GM12891 (cell line): ENCODE data around the gene CYSRT1.

Experiments
- DNase-seq: peaks from one replicate; pipeline ENCODE4 v3.0.0; 2011; ENCODE audit warnings: low spot score; ENCODE audit not compliant: insufficient read length
- FAIRE-seq: peaks from 2 replicates; lab custom pipeline; 2011; peaks lifted over from hg19 to GRCh38; lab: Jason Lieb, UNC
- PAX5 ChIP-seq: IDR thresholded peaks from 2 replicates; pipeline ENCODE4 v1.6.1; 2011; ENCODE audit warnings: low read length, moderate library complexity, mild to moderate bottlenecking; ENCODE audit not compliant: insufficient read depth, severe bottlenecking
- POLR2A ChIP-seq: IDR thresholded peaks from 2 replicates; pipeline ENCODE4 v1.6.1; 2011; ENCODE audit warnings: low read depth, low read length, control low read depth
- POLR2AphosphoS5 ChIP-seq: IDR thresholded peaks from 2 replicates; pipeline ENCODE4 v1.6.1; 2011; ENCODE audit warnings: low read depth, low read length, control low read depth
- POU2F2 ChIP-seq: IDR thresholded peaks from 2 replicates; pipeline ENCODE4 v1.6.1; 2011; ENCODE audit warnings: low read depth, mild to moderate bottlenecking, control low read depth, low read length, moderate library complexity
- SPI1 ChIP-seq: IDR thresholded peaks from 2 replicates; pipeline ENCODE4 v1.6.1; 2011; ENCODE audit warnings: low read depth, low read length, control low read depth
- TAF1 ChIP-seq: IDR thresholded peaks from 2 replicates; pipeline ENCODE4 v1.6.1; 2011; ENCODE audit warnings: low read depth, low read length, control low read depth

CYSRT1 gene

DNA sequence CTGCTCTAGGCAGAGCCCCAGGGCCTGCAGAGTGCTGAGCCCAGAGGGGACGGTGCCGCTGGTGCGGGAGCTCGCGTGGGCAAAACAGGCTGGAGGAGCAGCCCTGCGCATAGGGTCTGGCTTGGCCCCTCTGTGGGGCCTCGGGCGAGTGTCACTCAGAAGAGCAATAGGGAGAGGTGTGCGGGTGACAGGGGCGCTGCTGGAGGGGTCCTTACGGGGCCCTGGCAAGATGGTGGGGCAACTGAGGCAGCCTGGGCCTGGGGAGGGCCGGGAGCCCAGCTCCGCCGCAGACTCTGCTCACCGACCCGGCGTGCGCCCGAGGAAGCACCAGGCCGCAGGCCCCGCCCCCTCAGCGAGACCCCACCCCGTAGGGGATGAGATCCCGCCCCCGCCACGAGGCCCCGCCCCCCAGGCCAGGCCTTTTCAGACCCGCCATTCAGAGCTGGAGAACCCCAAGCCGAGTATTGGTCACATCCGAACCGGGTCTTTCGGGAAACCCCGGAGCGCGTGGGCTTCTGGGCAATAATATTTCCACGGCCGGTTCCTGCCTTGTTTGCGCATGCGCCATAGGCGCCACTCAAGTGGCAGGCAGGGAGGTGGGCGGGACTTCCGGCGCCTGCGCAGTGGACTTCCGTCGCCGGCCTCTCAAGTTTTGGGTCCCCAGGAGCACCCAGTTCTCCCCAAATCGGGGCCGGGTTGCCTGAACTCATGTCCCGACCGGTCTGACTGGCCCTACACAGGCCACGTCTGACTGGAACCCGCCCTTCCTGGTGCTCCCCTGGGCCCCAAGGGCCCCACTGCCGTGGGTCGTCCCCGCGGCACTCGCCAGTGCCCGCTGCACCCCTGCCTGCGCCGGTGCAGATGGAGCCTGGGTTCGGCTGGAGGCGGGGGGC is 1.6 kb upstream of the CYSRT1 start:
- DNase-seq (peak; percentile 99), FAIRE-seq (peak; percentile 98)
- TF ChIP-seq PAX5 (no peak), SPI1 (peak; percentile 34; the same call in 1 of the 2 replicates), POLR2A (peak; percentile 80), POU2F2 (0 out of 2 replicates have a peak, but pooled peaks have one; percentile 29), POLR2AphosphoS5 (peak; percentile 77), TAF1 (peak; percentile 76)

DNA sequence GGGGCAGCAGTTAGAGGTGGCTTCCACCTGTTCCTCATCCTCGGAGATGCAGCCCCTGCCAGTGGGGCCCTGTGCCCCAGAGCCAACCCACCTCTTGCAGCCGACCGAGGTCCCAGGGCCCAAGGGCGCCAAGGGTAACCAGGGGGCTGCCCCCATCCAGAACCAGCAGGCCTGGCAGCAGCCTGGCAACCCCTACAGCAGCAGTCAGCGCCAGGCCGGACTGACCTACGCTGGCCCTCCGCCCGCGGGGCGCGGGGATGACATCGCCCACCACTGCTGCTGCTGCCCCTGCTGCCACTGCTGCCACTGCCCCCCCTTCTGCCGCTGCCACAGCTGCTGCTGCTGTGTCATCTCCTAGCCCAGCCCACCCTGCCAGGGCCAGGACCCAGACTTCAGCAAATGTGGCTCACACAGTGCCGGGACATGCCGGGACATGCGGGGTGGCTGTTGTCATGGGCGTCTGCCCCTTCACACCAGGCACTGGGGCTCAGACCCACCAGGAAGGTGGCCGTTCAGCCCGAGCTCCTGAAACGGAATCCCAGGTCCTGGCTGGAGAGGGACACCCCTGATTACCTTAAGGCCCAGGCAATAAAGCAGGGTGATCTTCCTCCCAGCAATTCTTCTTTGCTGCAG is 841 bp downstream of the CYSRT1 start:
- DNase-seq (no peak), FAIRE-seq (no peak)
- TF ChIP-seq TAF1 = no peak
- no peak for TF ChIP-seq SPI1

DNA sequence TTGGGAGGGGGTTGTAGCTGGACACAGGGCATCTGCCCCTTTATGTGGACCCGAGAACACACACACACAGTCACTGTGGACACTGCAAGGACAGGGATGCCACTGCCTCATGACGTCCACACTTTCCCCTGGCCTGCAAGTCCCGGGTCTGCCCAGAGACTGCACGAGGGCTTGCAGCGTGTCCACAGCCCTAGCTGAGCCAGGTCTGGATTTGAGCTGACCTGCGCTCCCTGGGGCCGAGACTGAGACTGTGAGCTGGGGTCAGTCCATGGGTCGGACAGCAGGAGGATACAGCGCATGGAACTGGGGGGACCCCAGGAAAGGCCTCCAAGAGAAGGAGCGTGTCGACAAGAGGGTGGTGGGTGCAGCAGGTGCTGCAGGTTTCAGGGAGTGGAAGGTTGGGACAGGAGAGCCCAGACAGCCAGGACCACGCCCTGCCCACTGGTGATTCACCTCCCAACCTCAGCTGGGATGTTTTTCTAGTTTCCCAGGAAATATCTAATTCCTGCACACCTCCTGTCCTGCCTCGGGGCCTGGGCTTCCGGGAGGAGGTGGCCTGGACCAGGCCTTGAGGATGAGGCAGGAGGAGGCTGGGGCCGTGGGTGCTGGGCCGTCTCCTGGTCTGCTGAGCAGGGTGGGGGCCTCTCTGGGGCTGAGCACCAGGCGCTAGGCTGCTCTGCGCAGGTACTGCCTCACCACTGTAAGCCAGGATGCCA is 1.5 kb downstream of the CYSRT1 start:
- TF ChIP-seq SPI1 = no peak
- no peak for TF ChIP-seq POLR2A
- TF ChIP-seq POU2F2 = no peak
- no peak for TF ChIP-seq PAX5
- TF ChIP-seq POLR2AphosphoS5 = no peak
- no peak for TF ChIP-seq TAF1
- FAIRE-seq = peak; percentile 35
- DNase-seq = no peak

DNA sequence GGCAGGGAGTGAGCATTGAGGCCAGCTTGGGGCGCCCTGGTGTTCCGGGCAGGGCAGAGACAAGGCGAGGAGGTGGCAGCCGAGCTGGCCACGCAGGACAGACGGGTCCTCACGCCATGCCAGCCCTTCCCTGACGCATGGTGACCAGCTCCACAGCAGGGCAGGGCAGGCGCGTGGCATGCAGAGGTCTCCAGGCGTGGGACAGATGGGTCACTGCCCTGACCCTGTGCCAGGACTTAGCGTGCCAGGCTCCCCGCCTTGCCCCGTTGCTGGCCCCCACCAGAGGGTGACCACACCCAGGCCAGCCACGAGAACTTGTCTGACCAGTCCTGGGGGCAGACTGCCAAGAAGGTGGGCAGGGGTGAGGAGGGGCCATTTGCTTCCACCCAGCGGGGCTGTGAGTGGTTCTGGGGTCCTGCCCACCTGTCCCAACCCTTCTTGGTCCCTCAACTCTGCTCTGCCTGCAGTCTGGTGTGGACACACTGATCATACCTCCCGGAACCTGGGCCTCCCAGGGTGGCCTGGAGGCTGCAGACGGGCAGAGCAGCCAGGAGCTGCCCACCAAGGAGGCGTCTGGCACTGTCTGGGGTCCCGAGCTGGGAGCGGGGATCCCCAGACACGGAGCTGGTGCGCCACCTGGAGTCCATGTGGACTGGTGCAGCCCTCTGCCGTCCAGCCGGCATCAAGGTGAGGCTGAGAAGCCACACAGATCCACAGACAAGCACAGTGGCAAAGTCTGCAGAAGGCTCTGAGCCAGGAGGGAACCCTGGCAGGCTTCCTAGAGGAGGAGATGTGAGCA is 2.3 kb downstream of the CYSRT1 start, which contains the start of gene RNF224:
RNF224 (plus strand) TSS at position 449 of the 799 bp plus-strand sequence. CDS start 834 bp downstream, outside the sequence.
- FAIRE-seq (peak; percentile 98), DNase-seq (peak; percentile 88)
- TF ChIP-seq POU2F2 = 0 out of 2 replicates have a peak, but pooled peaks have one; percentile 28
- TF ChIP-seq SPI1 = no peak

DNA sequence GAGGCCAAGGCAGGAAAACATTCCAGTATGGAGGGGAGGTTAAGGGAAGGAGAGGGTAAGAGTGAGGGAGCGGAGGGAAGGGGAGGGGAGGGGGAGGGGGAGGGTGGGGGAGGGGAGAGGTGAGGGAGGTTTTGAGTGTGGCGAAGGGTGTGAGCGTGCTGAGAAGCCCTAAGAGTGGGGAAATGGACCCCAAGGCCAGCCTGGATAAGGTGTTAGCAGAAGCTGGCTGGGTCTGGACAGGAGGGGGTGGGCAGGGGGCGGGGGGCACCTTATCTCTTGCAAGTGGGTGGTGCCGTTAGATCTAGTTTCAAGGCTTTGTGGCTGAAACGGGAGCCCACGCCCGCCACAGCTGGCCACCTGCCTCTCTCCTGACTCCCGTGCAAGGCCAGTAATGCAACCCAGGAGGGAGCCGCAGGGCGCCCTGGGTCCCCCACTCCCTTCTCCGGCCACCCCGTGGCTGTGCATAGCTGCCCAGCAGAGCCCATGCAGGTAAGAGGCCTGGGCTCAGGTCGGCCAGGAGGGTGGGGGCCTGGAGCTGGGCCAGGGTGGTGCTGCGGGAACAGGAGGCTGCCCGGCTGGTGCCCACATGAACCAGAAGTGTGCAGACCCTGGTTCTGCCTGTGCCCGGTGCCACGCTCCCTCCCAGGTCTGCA is 3.0 kb downstream of the CYSRT1 start:
- DNase-seq = no peak
- FAIRE-seq = no peak
- TF ChIP-seq TAF1 (no peak), POLR2A (no peak), POU2F2 (no peak), POLR2AphosphoS5 (no peak), SPI1 (no peak), PAX5 (no peak)

GRCh38 chr9:137228506-137228967 is 3.6 kb downstream of the CYSRT1 start:
- FAIRE-seq = no peak
- no peak for TF ChIP-seq POLR2AphosphoS5
- TF ChIP-seq POLR2A = no peak
- no peak for DNase-seq

DNA sequence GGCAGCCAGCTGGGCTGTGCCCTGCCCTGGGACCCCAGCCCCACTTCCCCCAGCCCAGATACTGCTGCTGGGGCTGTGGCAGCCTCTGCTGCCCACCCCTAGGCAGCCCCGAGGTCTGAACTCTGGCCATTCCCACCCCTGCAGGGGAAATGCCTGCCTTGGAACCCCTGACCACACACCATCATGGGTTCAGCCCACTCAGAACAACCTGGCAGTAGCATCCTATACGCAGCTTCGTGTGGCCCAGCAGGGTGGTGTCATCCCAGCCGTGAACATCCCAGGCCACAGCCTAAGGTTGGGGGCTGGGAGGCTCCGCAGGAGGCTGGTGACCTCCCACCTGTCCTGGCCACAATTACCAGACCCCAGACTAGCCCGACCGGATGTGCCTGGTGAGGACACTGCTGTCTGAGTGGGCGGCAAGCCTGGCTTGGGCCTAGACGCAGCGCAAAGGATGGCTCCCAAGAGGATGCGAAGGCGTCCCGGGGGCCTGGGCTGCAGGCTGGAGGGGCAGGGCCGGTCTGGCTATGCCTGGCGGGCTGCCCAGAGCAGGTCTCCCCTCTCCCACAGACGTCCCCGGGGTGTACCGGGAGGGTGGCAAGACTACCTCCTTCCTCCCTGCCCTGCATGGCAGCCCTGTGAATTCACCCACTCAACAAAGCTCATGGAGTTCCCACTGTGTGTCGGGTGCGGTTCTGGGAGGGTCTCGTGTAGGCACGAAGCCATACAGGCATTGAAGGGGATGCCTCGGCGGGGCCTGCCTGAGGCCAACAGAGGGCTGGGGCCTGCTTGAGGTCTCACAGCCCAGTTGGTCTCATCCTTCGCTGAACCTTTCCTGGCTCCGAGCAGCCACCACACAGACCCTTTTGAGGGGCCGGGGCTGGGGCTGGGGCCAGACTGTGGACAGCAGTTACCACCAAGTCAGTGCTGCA is 4.3 kb downstream of the CYSRT1 start:
- no peak for FAIRE-seq
- DNase-seq = no peak
- no peak for TF ChIP-seq POU2F2
- TF ChIP-seq POLR2A = no peak
- no peak for TF ChIP-seq TAF1
- no peak for TF ChIP-seq PAX5
- no peak for TF ChIP-seq SPI1
- TF ChIP-seq POLR2AphosphoS5 = no peak
